Retinal pigment epithelial cell (primary cell): ENCODE results near the gene PLIN4.

ENCODE experiments used
- DNase-seq: peaks from one replicate; pipeline ENCODE4 v3.0.0-alpha.2; 2010; ENCODE audit warnings: low read depth
- H3K4me3 ChIP-seq: 2 replicates; pipeline ENCODE4 v1.5.1; 2011; ENCODE audit warnings: mild to moderate bottlenecking, low read length, control low read depth, moderate library complexity
- CTCF ChIP-seq: conservative IDR thresholded peaks from 2 replicates; pipeline ENCODE4 v1.5.1; 2011; ENCODE audit warnings: low read depth, low read length, control low read depth, inconsistent platforms

Gene PLIN4

DNA sequence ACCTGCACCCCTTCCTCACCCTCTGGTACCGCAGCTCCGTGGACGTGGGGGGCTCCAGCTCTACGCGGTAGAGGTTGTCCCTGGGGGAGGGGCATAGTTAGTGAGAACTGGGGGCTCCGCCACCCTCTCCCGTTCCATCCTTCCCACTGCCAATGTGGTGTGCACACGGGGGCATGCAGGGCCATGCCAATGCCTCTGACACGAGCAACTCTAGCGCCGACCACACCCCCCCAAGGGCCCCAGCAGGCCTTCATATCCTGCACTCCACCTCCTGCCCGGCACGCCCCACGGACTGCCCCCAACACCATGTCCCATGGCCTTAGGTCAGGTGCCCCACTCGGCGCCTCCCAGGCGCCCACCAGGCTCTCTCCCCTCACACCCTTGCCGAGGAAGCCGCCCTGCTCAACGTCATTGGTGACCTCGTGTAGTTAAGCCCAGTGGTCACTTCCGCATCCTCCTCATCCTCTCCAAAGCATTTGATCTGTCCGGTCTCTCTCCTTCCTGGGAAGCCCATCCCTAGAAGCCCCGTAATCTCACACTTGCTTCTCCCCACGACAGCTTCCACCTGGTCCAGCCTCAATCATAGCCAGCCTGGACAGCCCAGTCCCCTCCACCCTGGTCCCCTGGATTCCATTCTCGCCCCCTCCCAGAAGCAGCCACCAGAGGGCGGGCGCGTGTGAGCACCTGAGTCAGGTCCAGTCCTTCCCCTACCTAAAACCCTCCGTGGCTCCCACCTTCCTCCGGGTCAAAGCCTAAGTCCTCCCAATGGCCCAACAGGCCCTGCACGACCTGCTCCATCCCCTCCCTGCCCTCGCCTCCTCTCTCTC lies 39.1 kb upstream of the PLIN4 start:
- peak; percentile 32 for TF ChIP-seq CTCF
- DNase-seq = no peak
- no peak overlapping the region for H3K4me3 ChIP-seq

DNA sequence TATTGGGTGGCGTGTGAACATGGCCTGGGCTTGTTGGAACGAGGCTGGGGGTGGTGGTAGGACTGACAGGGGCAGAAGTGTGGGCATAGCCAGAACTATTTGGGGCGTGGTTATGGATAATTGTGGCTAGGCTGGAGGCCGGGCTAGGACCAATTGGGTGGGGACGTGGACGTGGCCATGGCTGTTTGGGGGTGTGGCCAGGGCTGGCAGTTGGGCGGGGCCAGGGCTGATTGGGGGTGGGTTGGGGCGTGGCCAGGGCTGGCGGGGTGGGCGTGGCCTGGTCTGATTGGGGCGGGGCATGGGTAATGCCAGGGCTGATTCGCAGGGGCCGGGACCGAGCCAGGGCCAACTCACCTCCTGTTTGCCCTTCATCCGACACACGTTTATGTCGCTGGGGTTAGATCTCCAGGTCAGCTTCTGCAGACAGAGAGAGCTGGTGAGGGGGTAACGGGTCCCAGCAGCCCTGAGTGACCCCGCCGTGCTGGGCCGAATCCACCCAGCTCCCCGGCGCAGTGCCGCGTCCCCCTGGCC lies 38.4 kb upstream of the PLIN4 start:
- H3K4me3 ChIP-seq = no peak overlapping the region
- TF ChIP-seq CTCF = no peak
- DNase-seq = no peak

DNA sequence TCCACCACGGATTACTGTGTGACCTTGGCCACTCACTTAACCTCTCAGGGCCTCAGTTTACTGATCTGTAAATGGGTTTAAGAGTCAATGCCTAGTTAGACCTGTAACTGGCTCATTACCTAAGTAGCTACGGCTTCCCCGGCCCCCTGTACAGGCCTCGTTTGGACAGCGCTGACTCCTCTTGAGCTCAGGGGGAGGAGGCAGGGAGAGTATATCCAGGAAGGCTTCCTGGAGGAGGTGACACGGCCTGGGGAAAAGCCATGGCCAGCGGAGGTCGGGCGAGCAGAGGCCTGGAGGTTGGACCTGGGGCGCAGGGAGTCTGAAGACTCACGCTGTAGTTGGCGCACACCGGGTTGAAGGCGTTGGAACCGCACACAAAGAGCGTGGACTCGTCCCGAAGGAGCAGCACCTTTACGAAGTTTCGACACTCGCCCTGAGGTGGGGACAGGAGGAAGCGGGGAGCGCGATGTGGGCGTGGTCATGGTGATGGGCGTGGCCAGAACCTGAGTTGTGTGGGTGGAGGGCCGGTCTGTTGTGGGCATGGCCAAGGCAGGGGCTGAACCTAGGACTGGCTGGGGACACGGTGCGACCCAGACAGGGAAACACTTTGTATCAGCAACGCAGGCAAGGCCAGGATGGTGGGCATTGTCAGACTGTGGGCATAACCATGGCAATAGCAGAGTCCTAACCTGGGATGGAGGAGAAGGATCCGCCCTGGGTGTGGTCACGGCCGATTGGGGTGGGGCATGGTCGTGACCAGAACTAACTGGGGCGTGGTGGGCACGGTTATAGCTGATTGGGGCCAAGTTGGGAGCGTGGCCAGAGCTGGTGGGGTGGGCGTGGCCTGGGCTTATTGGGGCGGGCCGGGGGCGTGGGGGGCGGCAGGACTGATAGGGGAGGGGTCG lies 37.6 kb upstream of the PLIN4 start:
- no peak for TF ChIP-seq CTCF
- H3K4me3 ChIP-seq = no peak overlapping the region
- DNase-seq = no peak

DNA sequence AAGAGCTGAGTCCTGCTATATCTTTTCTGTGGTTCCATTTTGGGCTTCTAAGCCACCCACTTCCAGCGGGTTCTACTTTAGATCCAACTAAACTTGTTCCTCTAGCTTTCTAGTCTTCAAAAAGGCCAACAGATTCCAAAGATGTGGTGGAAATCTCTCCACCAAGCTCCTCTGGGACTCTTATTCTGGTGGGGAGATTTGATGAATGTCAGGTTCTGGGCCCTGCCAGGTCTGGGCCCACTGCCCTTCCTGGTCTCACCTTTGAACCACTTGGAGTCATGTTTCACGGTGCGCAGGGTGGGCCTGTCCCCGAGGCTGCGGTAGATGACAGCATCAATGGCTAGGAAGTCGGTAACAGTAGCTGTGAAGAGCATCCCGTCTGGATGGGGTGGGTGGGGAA lies 36.4 kb upstream of the PLIN4 start:
- no peak overlapping the region for H3K4me3 ChIP-seq
- no peak for TF ChIP-seq CTCF
- DNase-seq = no peak

DNA sequence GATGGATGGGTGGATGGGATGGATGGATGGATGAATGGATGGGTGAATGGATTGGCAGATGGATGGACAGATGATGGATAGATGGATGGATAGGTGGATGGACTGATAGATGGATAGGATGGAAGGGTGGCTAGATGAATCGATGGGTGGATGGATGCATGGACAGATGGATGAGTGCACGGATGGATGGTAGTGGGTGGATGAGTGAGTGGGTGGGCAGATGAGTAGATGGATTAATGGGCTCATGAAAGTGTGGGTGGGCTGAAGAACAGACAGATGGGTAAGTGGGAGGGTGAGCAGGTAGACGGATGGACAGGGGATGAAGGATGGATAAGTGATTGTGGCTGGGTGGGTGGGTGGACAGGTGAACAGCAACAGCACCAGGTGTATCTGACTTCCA lies 35.5 kb upstream of the PLIN4 start:
- no peak for TF ChIP-seq CTCF
- no peak overlapping the region for H3K4me3 ChIP-seq
- DNase-seq = no peak

- H3K4me3 ChIP-seq = no peak overlapping the region
- DNase-seq = no peak
- TF ChIP-seq CTCF = no peak
Observed at GRCh38 chr19:4553092-4553695, 34.9 kb upstream of the PLIN4 start.
